ENCODE measurements around the gene SUOX. TPM values are rescaled to one million over a fixed set of nuclear protein-coding genes. Genes with fewer than 3 reads are reported as not detected.

The SUOX gene
- polyA plus RNA-seq, 1 of the 3 experiments (the other 2 are of a cell fraction) = 23.2 TPM

- 94% methylated on average over 10 of the region's 10 CpGs for WGBS (ENCODE audit: low lambda C conversion rate)
- TF ChIP-seq NRF1 (IDR thresholded peaks at IDR 0.05; ENCODE audit: low read depth, low read length) (no peak), FOXM1 (IDR thresholded peaks at IDR 0.05; ENCODE audit: low read depth) (no peak), ELF1 (IDR thresholded peaks at IDR 0.05) (no peak), JUND (IDR thresholded peaks at IDR 0.05) (no peak), CTCF (IDR thresholded peaks at IDR 0.05) (no peak), USF2 (IDR thresholded peaks at IDR 0.05; ENCODE audit: borderline replicate concordance, low read depth, low read length) (no peak)
- CTCF ChIA-PET = interaction anchor here (0.6 to 1.2 kb wide), 4 partner anchors 8 to 185 kb away, joined by 3 to 5 read pairs (median 4); no protein-coding TSS in a partner anchor
- H3K27ac ChIP-seq (ENCODE audit: low read depth in 2 of 2, low read length in 1 of 2) = no peak overlapping the region
- POLR2A ChIA-PET = no interaction called here
- no peak overlapping the region for H3K4me2 ChIP-seq
- peaks cover 0 to 9% of the 10 kb centered on the region in 2 experiments for H3K36me3 ChIP-seq (replicated peaks in 1 of 2; ENCODE audit: control insufficient read depth in 1 of 2, insufficient read depth in 2 of 2, low read length in 1 of 2)
- H3K4me3 ChIP-seq (ENCODE audit: low read depth in 2 of 2, low read length in 1 of 2) = no peak overlapping the region
- H3K79me2 ChIP-seq (ENCODE audit: insufficient read depth) = no peaks in the 10 kb centered on the region
- H4K20me1 ChIP-seq (ENCODE audit: insufficient read depth) = no peaks in the 10 kb centered on the region
- no peak overlapping the region for H3K9ac ChIP-seq
- H3K27me3 ChIP-seq (ENCODE audit: insufficient read depth) = no peaks in the 10 kb centered on the region
- peaks cover 4% of the 10 kb centered on the region for H3F3A ChIP-seq (replicated peaks; ENCODE audit: insufficient read depth)
- peaks cover 0 to 8% of the 10 kb centered on the region in 2 experiments; a peak in 1 of 4 replicates for H3K4me1 ChIP-seq (ENCODE audit: control insufficient read depth in 1 of 2, insufficient read depth in 2 of 2, low read depth in 1 of 2, low read length in 1 of 2)
- no peak overlapping the region for H2AFZ ChIP-seq (ENCODE audit: low read depth)
- H3K9me3 ChIP-seq = no peaks in the 10 kb centered on the region
- DNase-seq = no peak
- H3K9me2 ChIP-seq = no peaks in the 10 kb centered on the region
These were observed 7.1 kb downstream of the SUOX start for GRCh38 chr12:56004211-56004610.

- WGBS (ENCODE audit: low lambda C conversion rate) = 7% methylated on average over 31 of the region's 44 CpGs
- H3K4me1 ChIP-seq (ENCODE audit: control insufficient read depth in 1 of 2, insufficient read depth in 2 of 2, low read depth in 1 of 2, low read length in 1 of 2) = peaks cover 0 to 8% of the 10 kb centered on the region in 2 experiments; a peak in 1 of 4 replicates
- H3K27ac ChIP-seq (ENCODE audit: low read depth in 2 of 2, low read length in 1 of 2) = peak overlapping the region; percentile 52 to 88
- peaks cover 4% of the 10 kb centered on the region for H3F3A ChIP-seq (replicated peaks; ENCODE audit: insufficient read depth)
- peak overlapping the region; percentile 77 for H3K9ac ChIP-seq
- H3K4me3 ChIP-seq (ENCODE audit: low read depth in 2 of 2, low read length in 1 of 2) = peak overlapping the region; percentile 66 to 72
- CTCF ChIA-PET = interaction anchor here (1.0 to 4.5 kb wide), 6 partner anchors 11 to 31 kb away, joined by 3 to 19 read pairs (median 10); partner anchors contain the start of genes IKZF4 and SUOX
- no peaks in the 10 kb centered on the region for H3K27me3 ChIP-seq (ENCODE audit: insufficient read depth)
- H3K4me2 ChIP-seq = peak overlapping the region; percentile 88
- no peaks in the 10 kb centered on the region for H4K20me1 ChIP-seq (ENCODE audit: insufficient read depth)
- H3K9me3 ChIP-seq = no peaks in the 10 kb centered on the region
- POLR2A ChIA-PET = interaction anchor here (1.0 to 1.4 kb wide), 5 partner anchors 10 to 34 kb away, joined by 3 to 11 read pairs (median 7); partner anchors contain the start of genes IKZF4, RAB5B and SUOX
- peak overlapping the region; percentile 90 for H2AFZ ChIP-seq (ENCODE audit: low read depth)
- H3K79me2 ChIP-seq (ENCODE audit: insufficient read depth) = no peaks in the 10 kb centered on the region
- peak; percentile 96 for DNase-seq
- H3K9me2 ChIP-seq = no peaks in the 10 kb centered on the region
- peaks cover 0 to 7% of the 10 kb centered on the region in 2 experiments for H3K36me3 ChIP-seq (replicated peaks in 1 of 2; ENCODE audit: control insufficient read depth in 1 of 2, insufficient read depth in 2 of 2, low read length in 1 of 2)
- peak; percentile 18; the same call in 1 of the 2 replicates for TF ChIP-seq MXI1 (IDR thresholded peaks at IDR 0.05; ENCODE audit: low read depth, low read length)
- 0 out of 2 replicates have a peak, but pooled peaks have one; percentile 6 for TF ChIP-seq TEAD4 (IDR thresholded peaks at IDR 0.05; ENCODE audit: borderline replicate concordance, insufficient read depth)
- TF ChIP-seq ELF1 (IDR thresholded peaks at IDR 0.05) = no peak
- TF ChIP-seq RFX5 (IDR thresholded peaks at IDR 0.05; ENCODE audit: low read length) = 0 out of 2 replicates have a peak, but pooled peaks have one; percentile 4
- TF ChIP-seq EP300 (IDR thresholded peaks at IDR 0.05; ENCODE audit: borderline replicate concordance in 1 of 2, low read depth in 1 of 2, low read length in 1 of 2) = no peak
- TF ChIP-seq EZH2phosphoT487 (IDR thresholded peaks at IDR 0.05; ENCODE audit: borderline replicate concordance, low read depth) = no peak
- TF ChIP-seq FOSL2 (IDR thresholded peaks at IDR 0.05; ENCODE audit: borderline replicate concordance, low read depth) = no peak
- no peak for TF ChIP-seq REST (IDR thresholded peaks at IDR 0.05; ENCODE audit: low read depth, low read length)
- no peak for TF ChIP-seq FOXJ3 (CRISPR knock-in tag; IDR thresholded peaks at IDR 0.05)
- no peak for TF ChIP-seq PBX3 (IDR thresholded peaks at IDR 0.05)
These were observed 10.8 kb downstream of the SUOX start for GRCh38 chr12:56007564-56008559.

Measured in SK-N-SH (cell line).